Chondrocyte (in vitro differentiated cells): ENCODE results near the gene ANKRD40CL. TPM values are rescaled to one million over a fixed set of nuclear protein-coding genes. Genes with fewer than 3 reads are reported as not detected.

ENCODE experiments used
- DNase-seq: peaks from one replicate; pipeline ENCODE4 v3.0.0; 2021; ENCODE audit warnings: mixed read lengths, low spot score
- H3K27ac Mint-ChIP-seq: one replicate; pipeline ENCODE4 v1.8.0; 2021; ENCODE audit warnings: mild to moderate bottlenecking, moderate library complexity, mixed read lengths; ENCODE audit not compliant: unreplicated experiment
- H3K27me3 Mint-ChIP-seq: 2 replicates; pipeline ENCODE4 v1.8.0; 2021; ENCODE audit warnings: low read depth, mixed read lengths
- H3K36me3 Mint-ChIP-seq: 2 replicates; pipeline ENCODE4 v1.8.0; 2021; ENCODE audit warnings: low read depth, mixed read lengths
- H3K4me1 Mint-ChIP-seq: 2 replicates; pipeline ENCODE4 v1.8.0; 2021; ENCODE audit warnings: low read depth, mild to moderate bottlenecking, mixed read lengths
- H3K4me3 Mint-ChIP-seq: one replicate; pipeline ENCODE4 v1.8.0; 2021; ENCODE audit warnings: mild to moderate bottlenecking, moderate library complexity, mixed read lengths; ENCODE audit not compliant: unreplicated experiment
- H3K9me3 Mint-ChIP-seq: 2 replicates; pipeline ENCODE4 v1.8.0; 2021; ENCODE audit warnings: low read depth, mixed read lengths
- total RNA-seq: library from RNA; stranded (reverse); gene quantifications from 3 replicates; pipeline ENCODE4 v1.2.1, GENCODE V29; 2021
- TF ChIP-seq, protein P1 (sequence below): fragments of 200-600 bp; sonication (generic); IDR thresholded peaks from 2 replicates; pipeline ENCODE4 v1.5.0; 2021; ENCODE audit warnings: antibody characterized with exemption, mild to moderate bottlenecking, moderate library complexity

ANKRD40CL gene
- total RNA-seq, 1 donor from 2014 or later, result not detected

DNA sequence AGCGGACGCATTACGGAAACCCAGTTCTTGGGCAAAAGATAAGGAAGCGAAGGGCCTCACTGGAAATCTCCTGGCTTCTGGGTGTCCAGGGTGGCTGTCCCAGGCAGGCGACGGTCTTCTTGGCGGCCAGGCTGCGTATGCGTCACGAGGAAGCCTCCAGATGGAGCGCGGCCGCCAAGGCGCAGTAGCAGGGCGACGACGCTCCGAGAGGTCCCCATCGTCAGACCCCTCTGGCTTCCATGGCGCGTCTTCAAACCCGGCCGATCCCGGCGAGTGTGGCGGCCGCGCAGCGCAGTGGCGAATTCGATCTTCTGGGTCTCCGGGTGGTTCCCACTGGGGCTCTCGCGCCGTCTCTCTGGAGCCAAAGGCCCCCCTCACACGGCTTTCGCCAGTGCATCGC is 13.8 kb upstream of the ANKRD40CL start:
- Mint-ChIP-seq H3K36me3 (no peaks in the 10 kb centered on the region), H3K27ac (no peak overlapping the region), H3K4me1 (no peaks in the 10 kb centered on the region), H3K4me3 (no peak overlapping the region), H3K27me3 (no peaks in the 10 kb centered on the region), H3K9me3 (no peaks in the 10 kb centered on the region)
- DNase-seq, result no peak
- TF ChIP-seq, protein P1, sequence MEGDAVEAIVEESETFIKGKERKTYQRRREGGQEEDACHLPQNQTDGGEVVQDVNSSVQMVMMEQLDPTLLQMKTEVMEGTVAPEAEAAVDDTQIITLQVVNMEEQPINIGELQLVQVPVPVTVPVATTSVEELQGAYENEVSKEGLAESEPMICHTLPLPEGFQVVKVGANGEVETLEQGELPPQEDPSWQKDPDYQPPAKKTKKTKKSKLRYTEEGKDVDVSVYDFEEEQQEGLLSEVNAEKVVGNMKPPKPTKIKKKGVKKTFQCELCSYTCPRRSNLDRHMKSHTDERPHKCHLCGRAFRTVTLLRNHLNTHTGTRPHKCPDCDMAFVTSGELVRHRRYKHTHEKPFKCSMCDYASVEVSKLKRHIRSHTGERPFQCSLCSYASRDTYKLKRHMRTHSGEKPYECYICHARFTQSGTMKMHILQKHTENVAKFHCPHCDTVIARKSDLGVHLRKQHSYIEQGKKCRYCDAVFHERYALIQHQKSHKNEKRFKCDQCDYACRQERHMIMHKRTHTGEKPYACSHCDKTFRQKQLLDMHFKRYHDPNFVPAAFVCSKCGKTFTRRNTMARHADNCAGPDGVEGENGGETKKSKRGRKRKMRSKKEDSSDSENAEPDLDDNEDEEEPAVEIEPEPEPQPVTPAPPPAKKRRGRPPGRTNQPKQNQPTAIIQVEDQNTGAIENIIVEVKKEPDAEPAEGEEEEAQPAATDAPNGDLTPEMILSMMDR, result no peak

DNA sequence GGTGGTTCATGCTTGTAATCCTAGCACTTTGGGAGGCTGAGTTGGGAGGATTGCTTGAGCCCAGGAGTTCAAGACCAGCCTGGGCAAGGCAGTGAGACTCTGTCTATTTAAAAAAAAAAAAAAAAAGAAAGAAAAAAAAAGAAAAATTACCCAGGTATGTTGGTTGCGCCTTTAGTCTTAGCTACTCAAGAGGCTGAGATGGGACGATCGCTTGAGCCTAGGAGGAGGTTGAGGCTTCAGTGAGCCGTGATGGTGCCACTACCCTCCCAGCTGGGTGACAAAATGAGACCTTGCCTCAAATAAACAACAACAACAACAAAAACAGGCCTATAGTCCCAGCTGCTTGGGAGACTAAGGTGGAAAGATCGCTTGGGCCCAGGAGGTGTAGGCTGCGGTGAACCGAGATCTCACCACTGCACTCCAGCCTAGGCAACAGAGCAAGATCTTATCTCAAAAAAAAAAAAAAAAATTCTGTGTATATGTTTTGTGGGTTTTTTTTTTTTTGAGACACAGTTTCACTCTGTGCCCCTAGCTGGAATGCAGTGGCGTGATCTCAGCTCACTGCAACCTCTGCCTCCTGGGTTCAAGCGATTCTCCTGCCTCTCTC is 12.5 kb upstream of the ANKRD40CL start:
- Mint-ChIP-seq H3K36me3 (no peaks in the 10 kb centered on the region), H3K4me3 (no peak overlapping the region), H3K9me3 (no peaks in the 10 kb centered on the region), H3K4me1 (no peaks in the 10 kb centered on the region), H3K27ac (no peak overlapping the region), H3K27me3 (no peaks in the 10 kb centered on the region)
- DNase-seq, result no peak
- TF ChIP-seq, protein P1, result no peak

DNA sequence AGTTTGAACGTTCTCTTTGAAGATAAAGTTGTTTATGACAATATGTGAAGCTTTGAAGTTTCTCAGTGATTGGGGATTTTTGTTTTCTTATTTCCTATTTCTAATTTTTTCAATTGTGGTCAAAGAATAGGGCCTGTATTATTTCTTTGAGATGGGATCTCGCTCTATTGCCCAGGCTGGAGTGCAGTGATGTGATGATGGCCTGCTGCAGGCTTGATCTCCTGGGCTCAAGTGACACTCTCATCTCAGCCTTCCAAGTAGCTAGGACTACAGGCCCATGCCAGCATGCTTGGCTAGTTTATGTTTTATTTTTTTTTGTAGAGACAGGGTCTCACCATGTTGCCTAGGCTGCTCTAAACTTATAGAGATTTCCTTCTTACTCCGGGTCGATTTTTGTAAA is 11.7 kb upstream of the ANKRD40CL start:
- H3K27me3 Mint-ChIP-seq, result no peaks in the 10 kb centered on the region
- no peaks in the 10 kb centered on the region for H3K36me3 Mint-ChIP-seq
- no peak overlapping the region for H3K4me3 Mint-ChIP-seq
- no peak overlapping the region for H3K27ac Mint-ChIP-seq
- no peaks in the 10 kb centered on the region for H3K4me1 Mint-ChIP-seq
- no peak for DNase-seq
- TF ChIP-seq, protein P1, result no peak
- H3K9me3 Mint-ChIP-seq, result no peaks in the 10 kb centered on the region

DNA sequence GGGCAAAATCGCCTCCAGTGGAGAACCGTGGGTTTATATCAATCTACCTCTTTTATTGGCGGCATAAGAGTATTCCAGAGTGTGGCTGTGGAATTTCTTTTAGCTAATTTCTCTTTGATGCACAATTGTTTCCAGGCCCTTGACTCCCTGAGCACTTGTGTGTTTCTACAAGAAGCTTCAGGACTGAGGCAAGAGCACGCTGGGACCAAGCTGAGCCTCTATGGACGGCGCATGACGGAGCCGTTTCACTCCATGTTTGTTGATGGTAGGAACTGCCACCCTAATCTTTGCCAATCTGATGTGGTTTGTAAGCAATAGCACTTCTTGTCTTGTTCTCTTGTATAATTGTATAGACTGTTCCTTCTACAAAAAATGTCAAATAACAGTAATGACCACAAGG is 11.2 kb upstream of the ANKRD40CL start:
- TF ChIP-seq, protein P1, result no peak
- Mint-ChIP-seq H3K36me3 (no peaks in the 10 kb centered on the region), H3K27me3 (no peaks in the 10 kb centered on the region), H3K4me3 (no peak overlapping the region), H3K27ac (no peak overlapping the region), H3K9me3 (no peaks in the 10 kb centered on the region), H3K4me1 (no peaks in the 10 kb centered on the region)
- DNase-seq, result no peak

DNA sequence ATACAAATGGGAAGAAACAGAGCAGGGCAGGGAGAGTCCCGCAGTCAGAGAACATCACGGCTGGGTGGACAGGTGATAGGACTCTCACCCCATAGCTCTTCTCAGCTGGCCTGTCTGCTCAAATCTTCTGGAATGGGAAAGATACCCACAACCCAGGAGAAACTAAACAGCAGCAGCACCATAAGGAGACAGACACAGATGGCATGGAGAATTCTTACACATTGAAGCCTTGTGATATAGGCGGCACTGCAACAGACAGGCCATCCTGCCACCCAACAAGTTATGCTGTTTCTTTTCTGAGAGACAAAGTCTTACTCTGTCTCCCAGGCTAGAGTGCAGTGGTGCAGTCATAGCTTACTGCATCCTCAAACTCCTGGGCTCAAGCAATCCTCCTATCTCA is 8.6 kb upstream of the ANKRD40CL start:
- DNase-seq, result no peak
- no peaks in the 10 kb centered on the region for H3K27me3 Mint-ChIP-seq
- no peak overlapping the region for H3K27ac Mint-ChIP-seq
- H3K4me3 Mint-ChIP-seq, result no peak overlapping the region
- H3K4me1 Mint-ChIP-seq, result no peaks in the 10 kb centered on the region
- H3K36me3 Mint-ChIP-seq, result no peaks in the 10 kb centered on the region
- no peaks in the 10 kb centered on the region for H3K9me3 Mint-ChIP-seq
- TF ChIP-seq, protein P1, result no peak
